DMS79 treated with DMSO at 0.1 percent for 48 hours (cell line): ENCODE measurements around the gene PLAAT1.

ENCODE experiments used
- DNase-seq: peaks from one replicate; lab custom pipeline; 2025; lab: John Stamatoyannopoulos, UW

The PLAAT1 gene

DNA sequence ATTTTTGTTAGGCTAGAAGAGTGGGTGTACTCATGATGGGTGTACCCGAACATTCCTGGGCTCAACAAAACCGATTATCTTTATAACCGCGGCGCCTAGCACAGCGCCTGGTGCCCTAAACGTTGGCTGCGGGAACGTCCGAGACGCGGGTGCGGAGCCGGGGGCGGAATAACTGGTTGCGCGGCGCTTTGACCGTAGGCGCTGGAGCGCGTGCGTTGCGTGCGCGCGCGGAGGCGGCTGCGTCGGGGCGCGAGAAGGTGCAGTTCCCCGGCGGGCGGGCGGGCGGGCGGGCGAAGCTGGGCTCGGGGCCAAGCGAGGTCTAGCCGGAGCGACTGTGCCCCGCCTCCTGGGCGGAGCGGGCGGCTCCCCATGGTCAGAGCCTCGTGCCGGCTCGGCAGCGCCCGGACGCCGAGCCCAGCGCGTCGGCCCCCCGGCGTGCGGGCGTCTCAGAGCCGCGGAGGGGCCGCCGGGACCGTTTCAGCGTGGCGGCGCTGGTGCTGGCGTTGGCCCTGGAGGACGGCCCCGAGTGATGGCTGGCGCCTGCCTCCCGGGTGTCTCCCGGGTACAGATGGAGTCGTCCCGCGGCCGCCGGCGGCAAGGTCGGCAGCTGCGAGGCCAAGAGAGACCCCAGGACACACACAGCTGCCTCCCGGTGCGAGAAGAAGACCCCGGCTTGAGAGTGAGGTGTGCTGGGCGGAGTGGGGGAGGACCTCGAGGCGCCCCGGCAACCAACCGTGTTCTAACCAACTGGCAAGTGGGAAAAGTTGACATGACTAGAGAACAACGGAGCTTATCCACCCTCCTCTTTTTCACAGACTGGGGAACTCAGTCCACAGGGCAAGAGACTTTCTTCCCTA, at the start of gene PLAAT1:
Gene PLAAT1 (plus strand): TSS at position 373 of the 857 bp plus-strand sequence. CDS start 14,429 bp downstream, outside the sequence.
- peak; percentile 49 for DNase-seq

GRCh38 chr3:193194371-193194770, 46.7 kb upstream of the PLAAT1 start:
- no peak for DNase-seq

GRCh38 chr3:193196746-193197145, 44.3 kb upstream of the PLAAT1 start:
- no peak for DNase-seq

- no peak for DNase-seq
These were observed 33.4 kb upstream of the PLAAT1 start for GRCh38 chr3:193207290-193208273.

GRCh38 chr3:193210618-193211017, 30.4 kb upstream of the PLAAT1 start:
- no peak for DNase-seq

- no peak for DNase-seq
These were observed 29.8 kb upstream of the PLAAT1 start for GRCh38 chr3:193211173-193211572.

DNA sequence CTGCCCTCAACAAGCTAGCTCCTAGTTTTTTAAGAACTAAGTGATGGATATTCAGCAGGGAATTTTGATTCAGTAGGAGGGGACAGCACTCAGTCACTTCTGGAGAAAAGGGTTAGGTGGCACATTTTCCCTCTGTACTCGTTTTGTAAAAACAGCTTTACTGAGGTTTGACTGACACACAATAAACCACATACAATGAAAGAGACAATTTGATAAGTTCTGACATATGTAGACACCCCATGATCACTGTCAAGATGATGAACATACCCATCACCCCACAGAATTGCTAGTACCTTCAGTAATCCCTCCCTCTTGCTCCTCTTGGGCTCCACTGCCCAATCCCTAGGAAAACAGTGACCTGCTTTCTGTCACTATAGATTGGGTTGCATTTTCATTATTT, 29.0 kb upstream of the PLAAT1 start:
- no peak for DNase-seq

GRCh38 chr3:193212844-193213243, 28.2 kb upstream of the PLAAT1 start:
- no peak for DNase-seq

DNA sequence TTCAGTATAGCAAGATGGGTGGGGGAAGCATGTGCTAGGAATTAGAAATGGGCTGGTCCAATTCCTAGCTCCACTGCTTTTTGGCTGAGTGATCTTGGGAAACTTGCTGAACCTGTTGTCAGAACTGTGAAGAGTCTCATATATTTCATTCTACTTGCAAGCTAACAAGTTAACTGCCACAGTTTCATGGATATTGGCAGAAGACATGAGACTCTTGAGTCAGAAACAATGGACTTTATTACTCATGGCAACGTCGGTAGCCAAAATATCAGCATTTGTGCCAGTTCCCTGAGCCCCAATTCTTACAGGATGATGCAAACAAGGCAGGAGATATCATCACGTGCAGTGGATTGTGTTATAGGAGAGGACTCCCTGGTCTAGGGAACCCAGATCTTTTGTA, 26.6 kb upstream of the PLAAT1 start:
- no peak for DNase-seq

- DNase-seq, result no peak
These were observed 15.5 kb upstream of the PLAAT1 start for GRCh38 chr3:193225302-193226125.

DNA sequence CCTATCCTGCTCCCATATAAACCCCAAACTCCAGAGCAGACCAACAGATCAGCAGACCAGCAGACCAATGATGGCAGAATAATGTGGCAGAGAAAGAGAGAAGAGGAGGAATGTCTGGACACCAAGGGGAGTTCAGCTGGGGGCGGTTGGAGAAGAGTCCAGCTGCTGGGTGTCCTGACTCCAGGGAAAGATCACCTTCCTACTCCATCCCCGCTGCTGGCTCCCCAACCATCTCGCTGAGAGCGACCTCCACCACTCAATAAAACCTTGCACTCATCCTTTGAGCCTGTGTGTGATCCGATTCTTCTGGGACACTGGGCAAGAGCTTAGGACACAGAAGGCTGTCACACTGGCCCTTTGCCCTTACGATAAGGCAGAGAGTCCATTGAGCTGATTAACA, 12.8 kb upstream of the PLAAT1 start:
- no peak for DNase-seq

- no peak for DNase-seq
These were observed 11.1 kb upstream of the PLAAT1 start for GRCh38 chr3:193229851-193230420.

- no peak for DNase-seq
These were observed 10.4 kb upstream of the PLAAT1 start for GRCh38 chr3:193230610-193231009.

DNA sequence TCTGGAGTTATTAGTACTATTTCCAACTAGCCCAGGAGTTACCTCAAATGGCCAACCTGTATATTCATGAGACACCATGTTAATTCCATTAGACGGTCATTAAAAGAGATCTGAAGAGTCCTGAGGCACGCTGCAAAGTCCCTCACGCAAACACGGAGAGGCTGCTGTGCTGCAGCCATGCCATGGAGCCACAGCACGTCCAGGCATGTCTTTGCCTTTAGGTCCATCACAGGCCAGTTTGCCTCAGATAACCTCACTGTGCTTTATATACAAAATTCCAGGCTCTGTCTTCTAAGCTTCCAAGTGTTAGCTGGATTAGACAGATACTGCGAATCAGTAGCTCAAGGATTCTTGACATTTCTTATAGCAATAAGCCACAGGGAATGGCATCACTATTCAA, 9.8 kb upstream of the PLAAT1 start:
- no peak for DNase-seq

GRCh38 chr3:193236599-193236998, 4.4 kb upstream of the PLAAT1 start:
- no peak for DNase-seq

DNA sequence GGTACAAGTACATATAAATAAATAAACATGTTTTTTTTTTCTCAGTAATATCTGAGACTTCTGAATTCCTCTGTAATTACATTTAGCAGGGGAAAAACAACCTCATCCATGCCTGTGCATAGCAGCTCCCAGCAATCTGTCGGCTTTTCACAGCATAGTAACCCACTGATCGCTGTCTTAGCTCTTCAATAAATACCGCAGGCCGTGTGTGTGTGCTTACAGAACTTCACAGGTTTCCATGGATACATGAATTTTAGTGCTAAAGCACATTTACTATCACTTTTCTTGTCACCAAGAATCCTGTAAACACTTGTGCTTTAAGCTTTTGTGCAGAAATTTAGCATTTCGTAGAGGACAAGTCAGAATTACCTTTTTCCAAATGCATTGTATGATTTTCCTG, 4.0 kb upstream of the PLAAT1 start:
- DNase-seq, result no peak

- no peak for DNase-seq
These were observed 579 bp upstream of the PLAAT1 start for GRCh38 chr3:193240436-193240849.

DNA sequence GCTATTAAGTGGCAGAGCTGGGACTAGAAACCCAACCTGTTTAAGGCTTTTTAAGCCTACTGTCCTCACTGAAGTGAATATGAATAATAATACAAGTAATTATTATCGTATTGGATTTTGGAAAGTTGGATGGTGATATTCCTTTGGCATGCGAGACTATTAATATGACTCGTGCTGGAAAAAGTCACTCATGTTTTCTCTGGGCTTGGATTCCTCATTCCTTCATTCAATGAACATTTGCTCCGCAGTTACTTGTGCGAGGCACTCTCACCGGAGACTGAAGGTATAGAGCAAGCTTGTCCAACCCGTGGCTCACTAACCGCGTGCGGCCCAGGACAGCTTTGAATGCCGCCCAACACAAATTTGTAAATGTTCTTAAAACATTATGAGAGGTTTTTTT, 694 bp downstream of the PLAAT1 start:
- DNase-seq, result no peak

GRCh38 chr3:193243571-193243970, 2.5 kb downstream of the PLAAT1 start:
- no peak for DNase-seq

- DNase-seq, result no peak
These were observed 7.9 kb downstream of the PLAAT1 start for GRCh38 chr3:193248848-193249468.

GRCh38 chr3:193250492-193250891, 9.5 kb downstream of the PLAAT1 start:
- DNase-seq, result no peak
